CD4-positive, alpha-beta T cell treated with Interleukin-1 beta for 1 hour (primary cell): Measurements from ENCODE around the gene PTGR3.

Source experiments
- DNase-seq, 2 donors: peaks; one replicate each; pipeline ENCODE4 v3.0.0-alpha.2; 2020 to 2022

Gene PTGR3

DNA sequence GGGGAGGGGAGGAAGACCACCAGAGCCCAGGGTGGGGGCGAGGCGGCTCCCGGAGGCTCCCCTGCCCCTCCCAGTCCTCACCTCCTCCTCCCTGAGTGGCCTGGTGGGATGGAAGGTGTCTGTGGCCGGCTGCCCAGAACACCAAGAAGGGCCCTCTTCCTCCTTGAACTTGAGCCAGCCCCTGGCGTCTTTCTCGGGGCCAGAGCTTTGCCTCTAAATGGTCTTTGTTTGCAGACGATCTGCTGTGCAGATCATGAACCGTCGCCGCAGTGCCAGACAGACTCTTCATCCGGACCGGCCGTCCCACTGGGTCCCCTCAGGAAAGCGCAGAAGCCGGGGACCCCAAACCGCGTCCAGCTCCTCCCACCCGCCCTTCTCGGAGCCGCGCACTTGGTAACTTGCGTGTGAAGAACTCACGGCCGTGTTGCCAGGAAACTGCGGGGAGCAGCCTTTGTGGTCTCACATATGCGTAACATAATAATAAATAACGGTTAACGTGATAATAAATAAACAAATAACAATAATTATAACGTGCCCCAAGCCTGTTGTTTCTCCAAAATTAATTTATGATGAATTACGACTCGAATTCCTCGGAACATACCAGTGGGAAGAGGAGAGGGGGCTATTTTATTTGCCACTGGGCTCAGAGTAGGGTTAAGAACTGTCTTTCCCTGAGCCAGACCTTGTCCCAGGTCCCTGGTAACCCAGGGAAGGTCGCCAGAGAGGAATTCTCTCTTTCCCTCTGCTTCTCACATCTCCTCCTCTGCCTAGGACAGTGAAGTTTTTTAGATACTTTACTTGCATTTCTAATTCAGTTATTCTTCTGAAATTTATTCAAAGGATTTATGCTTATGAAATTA lies 41.0 kb downstream of the PTGR3 start:
- no peak for DNase-seq

DNA sequence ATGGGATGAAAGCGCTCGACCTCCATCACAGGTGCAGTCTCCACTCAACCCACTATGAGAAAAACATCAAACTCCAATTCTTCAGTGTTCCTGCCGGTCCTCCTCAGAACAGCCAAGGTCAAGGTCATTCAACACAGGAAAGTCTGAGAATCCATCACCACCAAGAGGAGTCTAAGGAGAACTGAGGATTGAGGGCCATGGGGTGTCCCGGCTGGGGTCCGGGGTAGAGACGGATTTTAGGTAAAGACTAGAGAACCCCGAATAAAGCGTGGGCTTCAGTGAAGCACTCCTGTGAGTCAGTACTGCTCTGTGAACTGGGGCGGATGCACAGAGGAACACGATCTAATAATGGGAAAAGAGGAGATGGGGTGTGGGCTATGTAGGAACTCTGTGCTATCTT lies 41.8 kb downstream of the PTGR3 start:
- no peak for DNase-seq

GRCh38 chr18:75165926-75166325 lies 43.0 kb downstream of the PTGR3 start:
- DNase-seq: no peak

GRCh38 chr18:75164479-75164878 lies 44.5 kb downstream of the PTGR3 start:
- no peak for DNase-seq

DNA sequence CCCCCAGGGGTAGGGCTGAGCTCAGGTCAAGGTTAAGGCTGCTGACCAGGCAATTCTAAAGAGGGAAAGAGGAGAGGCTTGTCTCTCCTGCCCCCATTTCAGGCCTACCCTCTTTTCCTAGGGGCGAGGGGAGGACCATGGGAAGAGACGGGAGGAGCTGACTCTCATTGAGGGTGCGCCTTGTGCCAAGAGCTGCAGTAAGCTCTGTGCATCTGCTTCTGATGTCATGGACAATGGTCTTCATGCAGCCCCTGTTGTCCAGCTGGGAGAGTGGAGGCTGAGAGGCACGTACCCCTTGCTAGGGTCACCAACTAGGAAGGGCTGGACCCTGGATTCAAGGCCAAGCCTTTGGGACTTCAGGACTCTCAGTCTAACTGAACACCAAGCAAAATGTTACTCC lies 45.2 kb downstream of the PTGR3 start:
- DNase-seq: no peak

DNA sequence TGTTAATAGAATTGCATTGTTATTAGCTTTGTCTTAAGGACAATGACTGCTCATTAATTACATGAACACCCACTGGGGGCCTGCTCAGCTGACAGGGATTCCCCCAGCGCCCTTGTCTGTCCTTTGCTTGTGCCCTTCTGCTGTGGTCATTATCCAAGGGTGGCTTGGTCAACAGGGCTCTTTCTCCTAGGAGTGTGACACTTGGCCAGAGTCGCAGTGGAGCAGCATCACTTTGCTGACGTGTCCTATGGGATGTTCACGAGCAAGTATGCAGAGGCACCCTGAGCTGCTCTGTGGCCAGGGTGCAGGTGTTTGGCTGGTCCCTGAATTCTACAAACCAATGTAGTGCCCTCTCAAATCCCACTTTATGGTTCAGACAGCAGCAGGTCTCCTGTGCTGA lies 46.0 kb downstream of the PTGR3 start:
- no peak for DNase-seq

DNA sequence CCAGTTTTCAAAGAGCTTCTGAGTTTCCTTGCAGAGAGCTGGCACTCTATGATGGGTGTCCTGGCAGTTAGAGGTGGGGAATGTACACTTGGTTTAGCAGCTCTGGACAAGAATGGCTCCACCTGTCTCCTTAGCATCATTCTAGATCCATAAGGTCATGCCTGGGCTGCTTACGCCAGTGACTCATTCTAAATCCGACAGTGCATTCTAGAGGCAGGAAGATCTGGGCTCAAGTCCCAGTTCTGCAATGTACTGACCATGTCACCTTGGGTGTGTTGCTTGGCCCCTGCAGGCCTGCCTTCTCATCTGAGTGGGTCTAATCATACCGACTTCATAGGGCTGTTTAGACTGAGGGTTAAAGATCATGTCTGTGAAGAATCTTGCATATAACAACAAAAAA lies 46.5 kb downstream of the PTGR3 start:
- DNase-seq: no peak

DNA sequence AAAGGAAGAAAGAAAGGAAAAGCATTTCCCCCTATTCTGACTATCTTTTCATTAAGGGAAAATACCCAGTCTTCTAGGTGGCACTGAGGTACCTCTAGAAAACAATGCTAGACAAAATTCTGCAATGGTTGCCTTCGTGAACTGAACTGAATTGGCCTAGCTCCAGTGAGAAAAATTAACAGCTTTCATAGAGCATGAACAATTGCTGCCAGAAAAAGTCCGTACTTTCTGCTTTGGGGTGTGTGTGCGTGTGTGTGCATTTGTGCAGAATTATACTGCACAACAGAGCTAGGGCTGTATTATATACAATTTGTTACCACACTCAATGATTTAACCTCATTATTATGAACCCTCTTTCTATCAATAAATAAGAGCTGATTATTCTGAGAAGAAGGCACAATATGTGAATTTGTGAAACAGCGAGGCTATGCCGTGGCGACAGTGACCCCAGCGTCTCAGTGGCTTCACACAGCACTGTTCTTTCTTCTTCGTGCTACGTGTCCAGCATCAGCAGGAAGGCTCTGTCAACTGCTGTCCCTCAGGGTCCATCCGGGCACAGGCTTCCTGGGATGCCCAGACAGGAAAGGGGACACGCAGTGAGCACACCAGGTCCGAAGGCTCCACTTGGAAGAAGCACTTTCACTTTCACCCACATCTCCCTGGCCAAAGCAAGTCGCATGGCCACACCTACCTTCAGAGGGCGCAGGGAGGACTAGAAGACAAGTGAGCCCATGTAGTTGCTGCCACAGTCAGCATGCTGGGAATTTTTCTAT lies 47.5 kb downstream of the PTGR3 start:
- peak; percentile 27 to 37 for DNase-seq

GRCh38 chr18:75160364-75160763 lies 48.6 kb downstream of the PTGR3 start:
- no peak for DNase-seq

- no peak for DNase-seq
Measured at GRCh38 chr18:75159646-75160356, 49.1 kb downstream of the PTGR3 start.

DNA sequence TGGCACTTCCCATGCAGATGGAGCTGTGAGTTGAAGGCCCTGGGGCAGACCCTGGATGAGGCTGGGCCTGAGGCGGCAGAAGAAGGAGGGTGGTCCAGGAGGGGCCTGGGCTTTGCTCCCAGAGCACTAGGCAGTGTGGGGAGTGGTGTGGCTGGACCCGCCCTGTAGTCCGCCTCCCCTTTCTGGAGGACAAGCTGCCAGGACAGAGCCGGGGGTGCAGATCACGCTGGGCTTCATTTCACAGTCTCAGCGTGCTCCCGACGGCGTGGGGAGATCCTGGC lies 49.8 kb downstream of the PTGR3 start:
- DNase-seq: no peak
